Measurements from ENCODE around the gene FOCAD.

Gene FOCAD

GRCh38 chr9:20925256-20926045, 241.4 kb downstream of the FOCAD start:
- DNase-seq (ENCODE audit: low read depth), result no peak
- TF ChIP-seq, protein P1, sequence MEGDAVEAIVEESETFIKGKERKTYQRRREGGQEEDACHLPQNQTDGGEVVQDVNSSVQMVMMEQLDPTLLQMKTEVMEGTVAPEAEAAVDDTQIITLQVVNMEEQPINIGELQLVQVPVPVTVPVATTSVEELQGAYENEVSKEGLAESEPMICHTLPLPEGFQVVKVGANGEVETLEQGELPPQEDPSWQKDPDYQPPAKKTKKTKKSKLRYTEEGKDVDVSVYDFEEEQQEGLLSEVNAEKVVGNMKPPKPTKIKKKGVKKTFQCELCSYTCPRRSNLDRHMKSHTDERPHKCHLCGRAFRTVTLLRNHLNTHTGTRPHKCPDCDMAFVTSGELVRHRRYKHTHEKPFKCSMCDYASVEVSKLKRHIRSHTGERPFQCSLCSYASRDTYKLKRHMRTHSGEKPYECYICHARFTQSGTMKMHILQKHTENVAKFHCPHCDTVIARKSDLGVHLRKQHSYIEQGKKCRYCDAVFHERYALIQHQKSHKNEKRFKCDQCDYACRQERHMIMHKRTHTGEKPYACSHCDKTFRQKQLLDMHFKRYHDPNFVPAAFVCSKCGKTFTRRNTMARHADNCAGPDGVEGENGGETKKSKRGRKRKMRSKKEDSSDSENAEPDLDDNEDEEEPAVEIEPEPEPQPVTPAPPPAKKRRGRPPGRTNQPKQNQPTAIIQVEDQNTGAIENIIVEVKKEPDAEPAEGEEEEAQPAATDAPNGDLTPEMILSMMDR (conservative IDR thresholded peaks at IDR 0.05; ENCODE audit: low read length), result no peak
- no peak overlapping the region for H3K4me3 ChIP-seq (ENCODE audit: low read length)

GRCh38 chr9:20929276-20929675, 245.2 kb downstream of the FOCAD start:
- TF ChIP-seq, protein P1 (conservative IDR thresholded peaks at IDR 0.05; ENCODE audit: low read length), result no peak
- H3K4me3 ChIP-seq (ENCODE audit: low read length), result no peak overlapping the region
- no peak for DNase-seq (ENCODE audit: low read depth)

GRCh38 chr9:20930836-20931235, 246.8 kb downstream of the FOCAD start:
- TF ChIP-seq, protein P1 (conservative IDR thresholded peaks at IDR 0.05; ENCODE audit: low read length), result no peak
- DNase-seq (ENCODE audit: low read depth), result peak; percentile 8
- H3K4me3 ChIP-seq (ENCODE audit: low read length), result no peak overlapping the region

- peak; percentile 30 for DNase-seq (ENCODE audit: low read depth)
- TF ChIP-seq, protein P1 (conservative IDR thresholded peaks at IDR 0.05; ENCODE audit: low read length), result no peak
- no peak overlapping the region for H3K4me3 ChIP-seq (ENCODE audit: low read length)
Observed at GRCh38 chr9:20940447-20941173, 256.6 kb downstream of the FOCAD start.

DNA sequence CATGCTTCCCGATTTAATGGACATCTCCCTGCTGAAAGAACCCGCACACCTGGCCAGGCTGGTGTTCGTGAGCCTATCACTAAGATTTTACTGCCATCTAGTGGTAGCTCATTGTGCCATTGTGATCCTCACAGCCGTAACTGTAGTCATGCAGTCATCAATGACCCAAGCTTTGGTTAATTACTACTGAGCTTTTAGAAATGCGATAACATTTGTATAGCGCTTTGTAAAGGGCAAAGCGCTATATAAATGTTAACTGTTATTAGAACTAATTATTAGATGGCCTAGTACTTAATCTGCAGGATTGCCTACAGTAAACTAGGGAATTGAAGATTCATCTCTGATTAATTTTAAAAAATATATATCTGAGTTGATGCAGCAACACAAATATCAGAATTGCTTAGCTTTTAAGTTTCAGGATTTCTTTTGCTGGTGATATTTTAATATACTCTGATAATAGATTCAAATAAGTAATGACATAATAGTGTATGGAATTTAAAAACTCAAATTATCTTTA, 257.2 kb downstream of the FOCAD start:
- no peak overlapping the region for H3K4me3 ChIP-seq (ENCODE audit: low read length)
- DNase-seq (ENCODE audit: low read depth), result peak; percentile 59
- TF ChIP-seq, protein P1 (conservative IDR thresholded peaks at IDR 0.05; ENCODE audit: low read length), result peak; percentile 93

DNA sequence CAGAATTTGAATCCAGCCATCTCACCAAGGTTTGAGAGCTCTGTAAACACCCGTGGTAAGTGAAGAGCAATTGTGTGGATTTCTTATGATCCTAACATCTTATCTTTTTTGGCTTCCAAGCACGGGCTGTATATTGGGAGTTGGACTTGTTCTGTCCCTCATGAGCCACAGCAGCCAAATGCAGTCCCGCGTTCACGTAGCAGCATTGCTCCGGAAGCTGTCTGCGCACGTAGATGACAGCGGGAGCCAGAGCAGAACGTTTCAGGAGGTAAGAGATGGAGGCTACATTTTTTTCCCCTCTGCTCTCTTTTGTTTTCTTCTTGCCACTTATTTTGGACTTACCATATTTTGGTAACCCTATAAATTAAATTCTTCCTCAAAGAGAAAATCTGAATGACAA, 260.4 kb downstream of the FOCAD start:
- no peak overlapping the region for H3K4me3 ChIP-seq (ENCODE audit: low read length)
- TF ChIP-seq, protein P1 (conservative IDR thresholded peaks at IDR 0.05; ENCODE audit: low read length), result no peak
- DNase-seq (ENCODE audit: low read depth), result no peak
